ENCODE results near the gene SCRN2. TPM values are rescaled to one million over a fixed set of nuclear protein-coding genes. Genes with fewer than 3 reads are reported as not detected.

SCRN2 gene
- total and polyA plus RNA-seq, 2 donors (not counting 3 experiments of a cell fraction or from before 2014, with no cell fraction given), result 31.7 to 48.9 TPM

DNA sequence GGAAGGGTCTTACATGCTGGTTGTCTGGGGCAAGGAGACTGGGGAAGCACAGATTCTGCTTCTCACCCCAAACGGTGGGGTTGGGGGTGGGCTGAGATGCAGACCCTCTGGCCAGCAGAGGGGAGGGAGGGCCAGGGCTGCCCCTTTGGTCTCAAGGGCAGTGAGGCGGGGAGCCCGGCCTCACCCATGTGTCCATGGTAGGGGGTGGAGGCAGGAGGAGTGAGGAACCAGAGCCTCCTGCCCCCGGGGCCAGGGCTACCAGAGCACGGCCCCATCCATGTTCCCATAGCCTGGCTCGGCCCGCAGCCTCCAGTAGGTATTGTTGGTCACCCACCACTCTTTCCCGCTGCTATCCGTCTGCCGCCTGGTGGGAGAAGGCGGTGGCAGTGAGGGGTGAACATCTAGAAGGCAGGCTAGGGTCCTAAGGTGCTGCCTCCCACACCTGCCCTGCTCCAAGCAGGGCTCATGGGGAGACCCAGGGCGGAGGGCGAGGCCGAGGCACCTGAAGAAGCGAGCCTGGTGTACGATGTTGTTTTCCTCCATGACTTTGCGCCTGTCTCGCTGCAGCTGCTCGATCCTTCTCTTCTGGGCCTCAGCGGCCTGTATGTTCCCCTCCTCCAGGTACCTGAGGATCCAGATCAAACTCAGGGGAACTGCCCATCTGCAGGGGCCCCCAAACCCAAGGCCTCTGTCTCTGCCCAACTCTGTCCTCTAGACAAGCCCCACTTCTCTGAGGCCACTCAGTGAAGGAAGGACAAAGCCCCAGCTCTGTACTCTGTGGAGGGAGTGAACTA lies 32.8 kb downstream of the SCRN2 start:
- no peaks in the 10 kb centered on the region for H3K9me3 ChIP-seq (replicated peaks; ENCODE audit: control insufficient read depth, insufficient read depth, low read length)
- no peaks in the 10 kb centered on the region for H3K27me3 ChIP-seq (ENCODE audit: control insufficient read depth in 2 of 2, insufficient read depth in 2 of 2, low read length in 2 of 2)
- H3K79me2 ChIP-seq (ENCODE audit: control insufficient read depth, insufficient read depth, low read length), result no peaks in the 10 kb centered on the region
- no peak overlapping the region for H3K27ac ChIP-seq (ENCODE audit: insufficient read depth, low read depth, low read length)
- ChIA-PET CTCF (interaction anchor here (1.1 kb wide), 1 partner anchor 23 kb away, joined by 3 read pairs; the partner anchor contains the start of genes LRRC46 and MRPL10), POLR2A (no interaction called here)
- no peak overlapping the region for H3K4me2 ChIP-seq (ENCODE audit: insufficient read depth, low read length)
- H3K36me3 ChIP-seq (ENCODE audit: control insufficient read depth in 2 of 2, extremely low read depth in 1 of 2, insufficient read depth in 2 of 2, low read length in 2 of 2), result peaks cover 3 to 35% of the 10 kb centered on the region in 2 experiments
- intact Hi-C loops (cut with micrococcal nuclease), result no loop called here
- dilution Hi-C loops (cut with MboI; ENCODE audit: extremely low pct_ligation_motif_present, low sequenced_read_pairs), result no loop called here
- DNase-seq (ENCODE audit: low read depth, low spot score) (no peak), FAIRE-seq (no peak)
- no peak overlapping the region for H2AFZ ChIP-seq (ENCODE audit: low read depth, low read length)
- H3K4me1 ChIP-seq (ENCODE audit: control insufficient read depth, extremely low read depth, insufficient read depth, low read length), result peaks cover 9% of the 10 kb centered on the region
- no peak for TF ChIP-seq MYC (IDR thresholded peaks at IDR 0.05; ENCODE audit: low read depth, low read length)
- no peak for TF ChIP-seq POLR2A (IDR thresholded peaks at IDR 0.05; ENCODE audit: low read depth, low read length)
- TF ChIP-seq GATA2 (IDR thresholded peaks at IDR 0.05; ENCODE audit: insufficient read depth, insufficient read length, low read depth, low read length), result no peak
- TF ChIP-seq, protein P1, sequence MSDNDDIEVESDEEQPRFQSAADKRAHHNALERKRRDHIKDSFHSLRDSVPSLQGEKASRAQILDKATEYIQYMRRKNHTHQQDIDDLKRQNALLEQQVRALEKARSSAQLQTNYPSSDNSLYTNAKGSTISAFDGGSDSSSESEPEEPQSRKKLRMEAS (IDR thresholded peaks at IDR 0.05; ENCODE audit: insufficient read depth, insufficient read length), result no peak
- TF ChIP-seq, protein P2, sequence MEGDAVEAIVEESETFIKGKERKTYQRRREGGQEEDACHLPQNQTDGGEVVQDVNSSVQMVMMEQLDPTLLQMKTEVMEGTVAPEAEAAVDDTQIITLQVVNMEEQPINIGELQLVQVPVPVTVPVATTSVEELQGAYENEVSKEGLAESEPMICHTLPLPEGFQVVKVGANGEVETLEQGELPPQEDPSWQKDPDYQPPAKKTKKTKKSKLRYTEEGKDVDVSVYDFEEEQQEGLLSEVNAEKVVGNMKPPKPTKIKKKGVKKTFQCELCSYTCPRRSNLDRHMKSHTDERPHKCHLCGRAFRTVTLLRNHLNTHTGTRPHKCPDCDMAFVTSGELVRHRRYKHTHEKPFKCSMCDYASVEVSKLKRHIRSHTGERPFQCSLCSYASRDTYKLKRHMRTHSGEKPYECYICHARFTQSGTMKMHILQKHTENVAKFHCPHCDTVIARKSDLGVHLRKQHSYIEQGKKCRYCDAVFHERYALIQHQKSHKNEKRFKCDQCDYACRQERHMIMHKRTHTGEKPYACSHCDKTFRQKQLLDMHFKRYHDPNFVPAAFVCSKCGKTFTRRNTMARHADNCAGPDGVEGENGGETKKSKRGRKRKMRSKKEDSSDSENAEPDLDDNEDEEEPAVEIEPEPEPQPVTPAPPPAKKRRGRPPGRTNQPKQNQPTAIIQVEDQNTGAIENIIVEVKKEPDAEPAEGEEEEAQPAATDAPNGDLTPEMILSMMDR (IDR thresholded peaks at IDR 0.05; ENCODE audit: extremely low read depth in 1 of 2, insufficient read depth in 1 of 2, low read depth in 1 of 2, low read length in 2 of 2), result no peak
- no peak for TF ChIP-seq FOS (IDR thresholded peaks at IDR 0.05; ENCODE audit: borderline replicate concordance, insufficient read depth, low read length)
- TF ChIP-seq EZH2 (IDR thresholded peaks at IDR 0.05; ENCODE audit: borderline replicate concordance, low read depth, low read length, severe bottlenecking), result no peak
- TF ChIP-seq POLR2AphosphoS5 (IDR thresholded peaks at IDR 0.05; ENCODE audit: insufficient read depth, low read depth, low read length), result no peak
- no peaks in the 10 kb centered on the region for H4K20me1 ChIP-seq (replicated peaks; ENCODE audit: control insufficient read depth, extremely low read depth, insufficient read depth, low read length)
- no TSS peak for BruUV-seq (replicated peaks)
- no peak overlapping the region for H3K4me3 ChIP-seq (replicated peaks in 1 of 3; ENCODE audit: insufficient read depth in 1 of 3, low read depth in 1 of 3, low read length in 3 of 3)
- no peak overlapping the region for H3K9ac ChIP-seq (replicated peaks; ENCODE audit: extremely low read depth, insufficient read depth, low read length)
- no peaks in the 10 kb centered on the region for H3K9me1 ChIP-seq (replicated peaks; ENCODE audit: control insufficient read depth, extremely low read depth, insufficient read depth, low read length)

All from endothelial cell of umbilical vein (primary cell).